Stimulated activated CD8-positive, alpha-beta memory T cell treated with anti-CD3 and anti-CD28 coated beads, Interleukin-15, amount 100 ng/mL, for 4 hours (primary cell): ENCODE measurements around the gene TP63.

Experiments used
- DNase-seq, 2 donors: peaks; one replicate each; pipeline ENCODE4 v3.0.0-alpha.2; 2020; ENCODE audit warnings: low read depth in 2 of 2

TP63 gene

GRCh38 chr3:189779166-189779565, 148.0 kb downstream of the TP63 start:
- DNase-seq: no peak

- DNase-seq: no peak
Observed at GRCh38 chr3:189780546-189781270, 149.5 kb downstream of the TP63 start.

DNA sequence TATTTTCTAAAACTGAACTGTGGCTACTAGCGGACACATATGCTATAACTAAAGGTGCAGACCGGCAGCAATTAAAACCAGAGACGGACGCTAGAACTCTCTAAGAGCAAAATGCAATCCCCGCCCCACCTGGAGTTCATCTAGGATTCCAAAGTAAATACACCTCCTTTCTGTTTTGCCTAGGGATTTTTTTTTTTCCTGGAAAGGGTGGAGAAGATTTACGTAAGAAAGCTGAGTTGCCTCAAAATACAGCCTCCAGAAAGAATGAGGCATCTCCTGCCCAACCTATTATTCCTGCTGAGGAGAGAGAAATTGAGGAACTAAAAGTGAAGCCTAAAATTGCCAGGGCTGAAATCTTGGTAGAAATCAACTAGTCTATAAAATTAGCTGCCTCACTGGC, 150.2 kb downstream of the TP63 start:
- DNase-seq: no peak

DNA sequence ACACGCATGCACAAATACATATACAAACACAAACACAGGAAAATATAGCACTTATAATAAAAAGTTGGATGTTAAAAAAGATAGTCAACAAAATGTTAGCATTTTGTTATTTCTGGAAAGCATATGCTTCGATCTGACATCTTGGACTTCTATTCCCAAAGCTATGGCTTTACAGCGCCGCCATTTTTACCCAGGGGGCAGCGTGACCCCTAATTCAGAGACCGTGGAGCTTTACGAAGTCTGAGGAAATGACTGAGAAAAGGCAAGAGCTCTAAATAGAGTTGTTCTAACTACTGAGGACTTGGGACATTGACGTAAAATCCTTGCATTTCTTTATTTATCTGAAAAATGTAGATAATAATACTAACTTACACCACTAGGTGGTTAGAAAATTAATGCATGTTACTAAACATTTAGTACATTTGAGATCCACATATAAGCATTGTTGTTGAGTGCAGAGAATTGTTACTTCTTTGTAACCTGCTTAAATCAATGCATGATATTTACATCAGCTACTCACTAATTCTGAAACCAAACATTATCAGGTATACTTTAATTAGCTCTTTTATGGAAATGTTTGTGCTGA, 155.4 kb downstream of the TP63 start:
- DNase-seq: no peak

GRCh38 chr3:189787191-189787590, 156.0 kb downstream of the TP63 start:
- DNase-seq: no peak

GRCh38 chr3:189787632-189788031, 156.4 kb downstream of the TP63 start:
- no peak for DNase-seq

DNA sequence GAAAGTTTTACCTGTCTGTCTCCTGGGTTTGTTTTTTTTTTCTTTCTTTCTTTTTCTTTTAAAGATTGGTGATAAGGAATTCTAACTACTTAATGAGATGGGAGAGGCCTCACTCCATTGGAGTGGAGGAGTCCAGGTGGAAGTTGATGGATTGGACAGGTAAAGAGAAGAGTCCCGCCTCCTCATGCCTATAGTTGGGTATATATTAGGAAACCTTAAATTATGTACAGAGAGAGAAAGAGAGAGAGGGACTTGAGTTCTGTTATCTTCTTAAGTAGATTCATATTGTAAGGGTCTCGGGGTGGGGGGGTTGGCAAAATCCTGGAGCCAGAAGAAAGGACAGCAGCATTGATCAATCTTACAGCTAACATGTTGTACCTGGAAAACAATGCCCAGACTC, 158.2 kb downstream of the TP63 start:
- DNase-seq: no peak

DNA sequence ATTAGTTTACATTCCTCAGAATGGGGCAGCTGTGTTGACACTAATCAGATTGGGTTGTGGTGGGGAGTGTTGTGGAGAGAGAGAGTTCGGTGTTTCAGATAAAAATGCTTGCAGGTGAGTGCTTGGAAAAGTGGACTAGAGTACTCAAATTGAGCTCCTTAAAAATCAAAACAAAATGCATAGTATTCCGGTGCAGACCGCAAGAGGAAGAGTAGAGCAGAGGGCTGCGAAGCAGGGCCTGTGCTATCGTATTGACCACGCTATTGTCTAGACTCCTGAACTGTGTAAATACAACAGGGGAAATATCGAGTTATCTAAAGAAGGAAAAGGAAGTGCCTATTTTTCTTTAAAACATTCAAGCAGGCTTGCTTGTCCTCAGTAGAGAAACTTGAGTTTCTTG, 159.5 kb downstream of the TP63 start:
- DNase-seq: no peak

- no peak for DNase-seq
Observed at GRCh38 chr3:189792046-189792929, 161.1 kb downstream of the TP63 start.

DNA sequence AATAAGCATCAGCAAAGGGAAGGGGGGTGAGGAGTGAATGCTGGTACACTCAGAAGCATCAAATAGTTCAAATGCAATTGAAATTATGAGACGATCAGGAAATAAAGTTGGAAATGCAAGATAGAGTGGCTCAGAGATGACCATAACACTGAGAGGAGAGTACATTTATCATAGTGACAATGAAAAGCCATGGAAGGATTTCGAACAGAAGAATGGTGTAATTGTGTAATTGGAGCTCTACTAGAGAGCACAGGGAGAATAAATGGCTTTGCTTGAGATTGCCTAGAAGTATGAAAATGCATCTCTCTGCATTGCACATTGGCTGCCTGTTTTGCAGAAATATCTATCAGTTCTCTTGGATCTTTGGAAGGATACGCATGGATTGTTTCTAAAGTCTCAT, 163.3 kb downstream of the TP63 start:
- no peak for DNase-seq

DNA sequence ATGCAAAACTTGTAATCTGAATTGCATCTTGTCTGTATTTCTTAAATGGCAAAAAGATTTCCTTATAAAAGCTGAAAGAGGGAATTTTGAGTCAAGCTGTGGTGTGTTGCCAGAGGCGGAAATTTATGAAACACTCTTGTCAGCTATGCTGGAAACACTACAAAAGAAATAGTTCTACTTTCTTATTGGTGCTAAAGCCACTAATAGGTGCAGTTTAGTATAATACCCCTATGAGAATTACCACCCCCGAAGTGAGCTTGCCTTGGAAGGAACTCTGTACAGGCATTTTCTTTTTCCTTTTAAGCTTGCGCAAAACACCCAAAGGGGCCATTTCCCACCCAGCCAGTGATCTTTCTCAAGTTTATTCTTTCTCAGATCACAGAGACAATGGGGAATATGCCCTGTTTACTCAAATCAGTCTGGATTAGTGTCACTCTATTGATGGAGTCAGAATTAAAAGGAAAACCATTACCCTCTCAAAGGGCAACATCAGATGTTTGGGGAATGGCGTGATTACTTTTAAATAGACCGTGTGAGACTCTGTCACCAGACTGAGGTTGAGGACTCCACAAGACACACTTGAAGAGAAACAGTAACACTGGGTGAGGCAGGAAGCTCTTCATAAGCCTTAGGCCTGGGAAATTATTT, 166.0 kb downstream of the TP63 start:
- DNase-seq: no peak

DNA sequence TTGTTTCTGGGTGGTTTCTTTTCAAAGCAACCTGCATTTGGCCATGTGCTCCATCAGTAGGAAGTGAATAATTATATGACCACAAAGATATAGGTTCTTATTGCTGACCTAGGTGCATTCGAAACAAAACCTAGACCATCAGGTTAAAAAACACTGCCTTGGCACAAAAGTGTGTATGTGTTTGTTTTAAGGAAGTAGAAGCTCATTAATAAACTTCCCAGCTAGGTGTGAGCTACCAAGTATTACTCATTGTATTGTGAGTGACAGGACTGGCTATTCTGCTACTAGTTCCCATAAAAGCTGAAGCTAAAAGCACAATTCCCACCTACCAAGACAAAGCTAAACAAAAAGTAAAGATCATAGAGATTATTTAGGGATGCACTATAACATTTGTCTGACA, 168.2 kb downstream of the TP63 start:
- DNase-seq: no peak

DNA sequence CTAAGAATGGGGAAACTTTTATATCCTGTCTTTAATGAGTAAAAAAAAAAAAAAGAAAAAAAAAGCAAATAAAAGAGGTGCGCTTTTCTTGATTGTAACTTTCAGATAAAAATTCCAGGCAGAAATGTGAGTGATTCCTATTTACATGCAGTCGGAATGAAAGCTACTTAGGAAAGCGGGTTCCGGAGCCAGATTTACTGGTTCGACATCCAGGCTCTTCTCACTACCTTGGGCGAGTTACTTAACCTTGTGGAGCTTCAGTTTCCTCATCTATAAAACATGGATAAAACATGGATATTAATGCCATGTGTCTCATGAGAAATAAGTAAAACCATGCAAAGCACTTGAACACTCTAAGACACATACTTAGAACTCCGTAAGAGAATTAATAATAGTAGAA, 169.2 kb downstream of the TP63 start:
- DNase-seq: no peak

DNA sequence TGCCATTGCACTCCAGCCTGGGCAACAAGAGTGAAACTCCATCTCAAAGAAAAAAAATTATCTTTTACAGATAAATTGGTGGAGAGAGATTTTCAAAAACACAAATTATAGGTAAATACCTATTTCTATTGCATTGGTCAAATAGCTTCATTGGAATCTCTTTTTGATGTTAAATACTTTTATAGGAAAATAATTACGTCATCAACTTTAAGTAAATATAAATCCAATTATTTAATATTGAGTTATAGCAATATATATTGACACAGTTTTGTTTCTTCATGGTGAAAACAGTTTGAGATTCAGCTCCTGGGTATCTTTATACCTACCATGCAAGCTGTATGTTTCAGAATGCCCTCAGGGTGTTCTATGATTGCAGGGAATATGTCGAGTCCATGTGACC, 172.1 kb downstream of the TP63 start:
- no peak for DNase-seq

DNA sequence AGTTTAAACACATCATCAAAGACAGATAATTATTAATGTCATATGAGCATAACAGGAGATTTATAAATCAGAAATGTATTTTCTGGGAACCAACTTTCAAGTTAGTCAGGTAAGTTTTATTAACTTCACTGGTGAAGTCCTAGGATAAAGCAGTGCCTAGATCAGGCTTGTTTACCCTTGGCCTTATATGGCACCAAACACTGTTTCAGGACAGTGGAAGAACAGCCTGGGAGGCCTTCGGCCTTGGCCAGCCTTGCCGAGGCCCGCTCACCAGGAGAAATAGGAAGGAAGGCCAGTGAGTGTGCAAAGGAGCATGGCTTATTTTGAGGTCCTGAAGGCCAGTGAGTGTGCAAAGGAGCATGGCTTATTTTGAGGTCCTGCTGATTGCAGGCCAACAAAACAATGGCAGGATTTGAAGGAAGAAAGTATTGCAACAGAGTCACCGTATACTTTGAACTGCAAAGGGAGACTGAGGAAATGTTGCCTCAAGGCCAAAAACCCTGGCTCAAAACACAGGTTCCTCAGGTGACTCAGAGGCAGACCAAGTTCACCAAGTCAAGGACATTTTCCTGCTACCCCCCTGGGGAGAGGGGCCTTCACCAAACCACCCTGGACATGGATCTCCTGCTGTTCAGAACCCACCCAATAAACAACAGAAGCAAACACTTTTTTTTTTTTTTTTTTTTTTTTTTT, 174.3 kb downstream of the TP63 start:
- no peak for DNase-seq

GRCh38 chr3:189806171-189806951, 175.2 kb downstream of the TP63 start:
- no peak for DNase-seq

DNA sequence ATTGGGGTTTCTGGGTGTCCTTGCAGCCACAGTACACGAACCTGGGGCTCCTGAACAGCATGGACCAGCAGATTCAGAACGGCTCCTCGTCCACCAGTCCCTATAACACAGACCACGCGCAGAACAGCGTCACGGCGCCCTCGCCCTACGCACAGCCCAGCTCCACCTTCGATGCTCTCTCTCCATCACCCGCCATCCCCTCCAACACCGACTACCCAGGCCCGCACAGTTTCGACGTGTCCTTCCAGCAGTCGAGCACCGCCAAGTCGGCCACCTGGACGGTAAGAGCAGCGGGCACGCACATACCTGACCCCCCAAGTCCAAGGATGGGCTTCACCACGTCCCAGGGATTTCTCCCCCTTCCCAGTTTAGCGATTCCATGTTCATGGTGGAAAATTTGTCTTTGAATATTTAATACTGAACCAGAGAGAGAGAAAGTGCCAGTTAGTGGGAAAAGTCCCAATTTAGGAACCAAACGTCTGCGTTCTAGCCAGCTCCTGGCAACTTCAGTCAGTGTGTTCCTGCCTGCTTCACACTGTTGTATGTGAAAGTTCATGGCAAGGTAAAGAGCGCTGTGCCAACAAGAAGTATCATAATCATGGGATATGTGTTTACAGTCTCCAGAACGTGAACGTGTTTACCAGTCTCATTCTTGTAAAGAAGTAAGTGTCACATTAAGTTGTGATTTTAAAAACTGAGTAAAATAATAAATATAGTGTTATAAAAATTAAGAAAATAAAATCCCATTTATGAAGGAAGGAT, 177.2 kb downstream of the TP63 start:
- no peak for DNase-seq

DNA sequence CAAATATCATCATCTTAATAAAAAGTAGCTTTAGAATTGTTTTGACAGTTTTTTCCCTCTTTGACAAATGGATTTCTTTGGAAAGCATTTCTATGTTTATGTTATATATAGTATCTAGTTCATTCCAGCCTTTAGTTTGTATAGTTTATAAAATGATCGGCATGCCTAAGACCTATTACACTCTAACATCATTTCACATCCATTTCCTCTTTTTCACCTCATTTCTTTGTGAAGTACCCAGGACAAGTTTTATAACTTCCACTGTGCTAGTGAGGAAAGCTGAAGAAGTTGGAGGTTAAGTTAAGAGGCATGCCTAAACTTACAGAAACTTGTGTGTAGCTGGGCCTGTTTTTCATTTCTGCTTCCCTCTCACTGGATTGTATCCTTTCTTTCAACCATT, 178.4 kb downstream of the TP63 start:
- DNase-seq: no peak

DNA sequence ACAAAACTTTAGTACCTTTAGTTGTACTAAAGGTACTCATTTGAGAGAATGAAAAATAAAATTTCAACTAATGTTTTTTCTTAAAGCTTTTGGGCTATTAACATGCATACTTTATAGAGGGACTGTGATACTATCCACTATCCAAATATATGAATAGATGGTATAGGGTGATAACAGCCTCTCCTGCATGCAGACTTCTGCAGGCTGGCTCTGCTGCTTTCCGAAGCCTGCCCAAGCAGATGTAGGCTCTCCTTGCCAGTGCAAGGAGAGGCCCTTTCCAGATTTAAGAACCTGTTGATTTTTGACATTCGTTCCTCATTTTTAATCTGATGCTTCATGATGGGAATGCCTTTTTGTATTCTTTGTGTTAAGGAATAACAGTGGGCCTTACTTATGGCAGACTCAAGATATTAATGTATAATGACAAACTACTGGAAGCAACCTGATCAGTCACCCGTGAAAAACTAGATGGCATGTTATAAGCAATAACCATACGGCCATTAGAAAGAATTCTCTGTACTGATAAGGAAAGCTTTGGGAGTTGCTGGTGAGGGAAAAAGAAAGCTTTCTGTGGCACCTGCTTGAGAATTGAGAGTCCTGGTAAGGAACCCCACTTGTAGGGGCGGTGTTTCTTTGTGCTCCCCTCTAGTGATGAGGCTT, 181.7 kb downstream of the TP63 start:
- DNase-seq: no peak
